GM23248 (cell line): ENCODE measurements around the gene DHRS7C. TPM values are rescaled to one million over a fixed set of nuclear protein-coding genes. Genes with fewer than 3 reads are reported as not detected.

Source experiments
- DNase-seq: peaks from one replicate; pipeline ENCODE4 v3.0.0-alpha.2; 2015
- H2AFZ ChIP-seq: fragments of 200-600 bp; sonication (generic); 2 replicates; pipeline ENCODE4 v1.6.1; 2016; ENCODE audit warnings: antibody characterized with exemption
- H3F3A ChIP-seq: fragments of 200-600 bp; sonication (generic); 2 replicates; pipeline ENCODE4 v1.6.1; 2016; ENCODE audit warnings: mild to moderate bottlenecking, antibody characterized with exemption, mixed run types; ENCODE audit not compliant: insufficient read depth
- H3K27ac ChIP-seq: fragments of 200-600 bp; sonication (generic); 2 replicates; pipeline ENCODE4 v1.5.1; 2016; ENCODE audit warnings: mild to moderate bottlenecking
- H3K27me3 ChIP-seq: fragments of 200-600 bp; sonication (generic); replicated peaks from 2 replicates; pipeline ENCODE4 v1.6.1; 2016; ENCODE audit warnings: mild to moderate bottlenecking; ENCODE audit not compliant: insufficient read depth
- H3K36me3 ChIP-seq: fragments of 200-600 bp; sonication (generic); 2 replicates; pipeline ENCODE4 v1.6.1; 2016; ENCODE audit warnings: low read depth, mild to moderate bottlenecking
- H3K4me1 ChIP-seq: fragments of 200-600 bp; sonication (generic); 2 replicates; pipeline ENCODE4 v1.6.1; 2016; ENCODE audit warnings: mild to moderate bottlenecking; ENCODE audit not compliant: insufficient read depth
- H3K4me2 ChIP-seq: fragments of 200-600 bp; sonication (generic); one replicate; pipeline ENCODE4 v1.6.1; 2016; ENCODE audit warnings: mild to moderate bottlenecking; ENCODE audit not compliant: unreplicated experiment
- H3K4me3 ChIP-seq: fragments of 200-600 bp; sonication (generic); 2 replicates; pipeline ENCODE4 v1.5.1; 2016; ENCODE audit warnings: mild to moderate bottlenecking
- H3K79me2 ChIP-seq: fragments of 200-600 bp; sonication (generic); 2 replicates; pipeline ENCODE4 v1.6.1; 2016; ENCODE audit warnings: mild to moderate bottlenecking; ENCODE audit not compliant: insufficient read depth
- H3K9ac ChIP-seq: fragments of 200-600 bp; sonication (generic); 2 replicates; pipeline ENCODE4 v1.6.1; 2016; ENCODE audit warnings: mild to moderate bottlenecking
- H3K9me2 ChIP-seq: fragments of 200-600 bp; sonication (generic); 2 replicates; pipeline ENCODE4 v1.6.1; 2016; ENCODE audit warnings: mixed run types, mild to moderate bottlenecking, moderate library complexity; ENCODE audit not compliant: insufficient read depth
- H3K9me3 ChIP-seq: fragments of 200-600 bp; sonication (generic); one replicate; pipeline ENCODE4 v1.6.1; 2017; ENCODE audit warnings: low read depth
- H4K20me1 ChIP-seq: fragments of 200-600 bp; sonication (generic); 2 replicates; pipeline ENCODE4 v1.6.0; 2016; ENCODE audit not compliant: insufficient read depth
- EZH2 ChIP-seq: fragments of 200-600 bp; sonication (generic); IDR thresholded peaks from 2 replicates; pipeline ENCODE4 v1.6.1; 2018; ENCODE audit warnings: antibody characterized with exemption, mild to moderate bottlenecking; ENCODE audit not compliant: insufficient read depth, poor library complexity, severe bottlenecking
- EZH2phosphoT487 ChIP-seq: fragments of 200-600 bp; sonication (generic); IDR thresholded peaks from 2 replicates; pipeline ENCODE4 v1.6.1; 2018; ENCODE audit warnings: antibody characterized with exemption, moderate library complexity, mild to moderate bottlenecking, low read depth; ENCODE audit not compliant: insufficient read depth
- WGBS, 2 experiments: methylation state at CpG; one replicate each; pipeline ENCODE4 v1.1.6; 2015 to 2017; ENCODE audit warnings: low lambda C conversion rate in 2 of 2, low coverage in 1 of 2; ENCODE audit errors: missing lambda C conversion rate in 2 of 2; 5-methylcytosine and 5-hydroxymethylcytosine counted together
- in situ Hi-C: fragments of 300-500 bp; cut with MboI; formaldehyde crosslinking; loops from 2 replicates; pipeline ENCODE4 v1.15.0; 2020
- polyA plus RNA-seq: library from polyadenylated mRNA; unstranded; fragments of >200 nt; fragmentation: Nextera tagmentation; extraction: Ambion mirVana; gene quantifications from 2 replicates; pipeline ENCODE4 v1.2.1, GENCODE V29; 2016
- total RNA-seq: library from RNA; depleted of rRNA; stranded (reverse); fragments of >200 nt; shearing (Covaris generic); gene quantifications from 2 replicates; pipeline ENCODE4 v1.2.3, GENCODE V29; 2014

DHRS7C gene
- total and polyA plus RNA-seq, 2 experiments from 2014 or later: not detected

DNA sequence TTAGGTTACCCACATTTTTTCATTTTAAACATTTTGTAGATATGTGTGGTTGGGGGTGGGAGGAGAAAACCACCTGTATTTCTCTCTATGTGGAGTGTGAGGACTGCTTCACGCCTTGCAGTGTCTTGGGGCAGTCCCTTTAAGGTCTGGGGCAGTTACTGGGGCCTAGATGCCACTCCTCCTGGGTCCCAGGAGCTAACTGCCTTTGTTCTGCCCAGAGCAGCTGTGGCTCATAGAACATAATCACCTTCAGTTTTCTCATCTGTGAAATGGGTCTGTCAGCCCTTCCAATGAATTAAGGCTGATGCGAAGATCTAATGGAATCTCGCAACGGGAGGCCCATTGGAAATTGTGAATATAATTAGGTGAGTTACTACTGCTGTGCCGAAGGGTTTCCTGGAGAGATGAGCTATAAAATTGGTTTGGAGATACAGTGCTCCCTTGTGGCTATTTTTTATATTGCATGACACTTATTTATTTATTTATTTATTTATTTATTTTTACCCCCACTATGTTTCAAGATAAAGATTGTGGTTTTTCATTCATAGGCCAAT lies 22.9 kb downstream of the DHRS7C start:
- in situ Hi-C loops: no loop called here
- no peaks in the 10 kb centered on the region for H3K9me2 ChIP-seq
- H3K4me2 ChIP-seq: no peak overlapping the region
- no peaks in the 10 kb centered on the region for H3K4me1 ChIP-seq
- no peaks in the 10 kb centered on the region for H3K36me3 ChIP-seq
- H4K20me1 ChIP-seq: no peaks in the 10 kb centered on the region
- DNase-seq: peak; percentile 59
- no peak overlapping the region for H2AFZ ChIP-seq
- H3K9me3 ChIP-seq: no peaks in the 10 kb centered on the region
- no peak for TF ChIP-seq EZH2
- no peak for TF ChIP-seq EZH2phosphoT487
- no peaks in the 10 kb centered on the region for H3F3A ChIP-seq
- WGBS, 2 experiments: 23% methylated on average over 5 of the region's 5 CpGs
- no peak overlapping the region for H3K27ac ChIP-seq
- H3K27me3 ChIP-seq: no peaks in the 10 kb centered on the region; the same call in 1 of the 2 replicates
- H3K79me2 ChIP-seq: no peaks in the 10 kb centered on the region
- H3K9ac ChIP-seq: no peak overlapping the region
- H3K4me3 ChIP-seq: no peak overlapping the region

DNA sequence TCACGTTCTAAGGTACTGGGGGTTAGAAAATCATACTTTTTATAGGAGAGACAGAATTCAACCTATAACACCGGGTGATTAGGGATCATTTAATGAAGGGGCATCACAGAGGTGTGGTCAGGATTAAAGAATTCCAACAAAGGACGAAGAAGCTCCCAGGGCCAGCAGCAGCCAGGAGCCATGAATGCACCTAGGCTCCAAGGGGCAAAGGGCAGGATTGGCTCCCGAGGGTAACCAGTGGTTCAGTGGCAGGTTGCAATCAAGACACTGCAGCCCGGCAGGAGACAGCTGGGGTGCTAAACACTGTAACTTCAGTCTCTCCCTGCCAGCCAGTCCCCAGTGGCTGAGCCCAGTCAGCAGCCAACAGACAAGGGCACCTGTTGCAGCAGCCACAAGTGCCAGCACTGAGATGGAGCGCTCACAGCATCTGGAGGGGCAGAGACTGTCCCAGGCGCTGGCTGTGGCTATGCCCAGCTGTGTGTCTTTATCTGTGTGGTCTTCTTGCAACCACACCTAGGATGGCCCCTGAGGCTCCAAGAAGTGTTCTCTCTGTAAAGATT lies 23.9 kb downstream of the DHRS7C start:
- Histone ChIP-seq H3K4me3 (no peak overlapping the region), H3K9me3 (no peaks in the 10 kb centered on the region), H3K9me2 (no peaks in the 10 kb centered on the region), H3K9ac (no peak overlapping the region), H3K36me3 (no peaks in the 10 kb centered on the region), H2AFZ (no peak overlapping the region), H3K27ac (no peak overlapping the region), H3K4me1 (no peaks in the 10 kb centered on the region), H3K79me2 (no peaks in the 10 kb centered on the region), H3K27me3 (no peaks in the 10 kb centered on the region; the same call in 1 of the 2 replicates), H3K4me2 (no peak overlapping the region), H3F3A (no peaks in the 10 kb centered on the region), H4K20me1 (no peaks in the 10 kb centered on the region)
- DNase-seq: no peak
- WGBS, 2 experiments: 49 to 61% methylated on average over 7 of the region's 7 CpGs
- TF ChIP-seq EZH2 (no peak), EZH2phosphoT487 (no peak)
- in situ Hi-C loops: no loop called here

DNA sequence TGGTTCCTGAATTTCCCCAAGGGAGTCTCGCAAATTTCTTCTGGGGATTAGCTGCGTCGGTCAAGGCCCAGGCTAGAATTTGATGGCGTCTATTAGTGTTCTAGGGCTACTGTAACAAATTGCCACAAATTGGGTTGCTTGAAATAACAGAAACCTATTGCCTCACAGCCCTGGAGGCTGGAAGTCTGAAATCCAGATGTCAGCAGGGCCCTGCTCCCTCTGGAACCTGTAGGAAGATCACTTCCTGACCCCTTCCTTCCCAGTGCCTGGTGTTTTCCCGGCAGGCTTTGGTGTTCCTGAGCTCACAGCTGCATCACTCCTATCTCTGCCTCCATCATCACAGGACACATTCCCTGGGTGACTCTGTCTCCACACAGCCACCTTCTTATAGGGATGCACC lies 24.4 kb downstream of the DHRS7C start:
- Histone ChIP-seq H4K20me1 (no peaks in the 10 kb centered on the region), H3K27me3 (no peaks in the 10 kb centered on the region; the same call in 1 of the 2 replicates), H3K9me3 (no peaks in the 10 kb centered on the region), H3K4me1 (no peaks in the 10 kb centered on the region), H3K4me3 (no peak overlapping the region), H3K4me2 (no peak overlapping the region), H3K36me3 (no peaks in the 10 kb centered on the region), H3K9me2 (no peaks in the 10 kb centered on the region), H2AFZ (no peak overlapping the region), H3K79me2 (no peaks in the 10 kb centered on the region), H3K27ac (no peak overlapping the region), H3K9ac (no peak overlapping the region), H3F3A (no peaks in the 10 kb centered on the region)
- no peak for DNase-seq
- in situ Hi-C loops: no loop called here
- WGBS, 2 experiments: 60 to 62% methylated on average over 5 of the region's 5 CpGs
- no peak for TF ChIP-seq EZH2phosphoT487
- TF ChIP-seq EZH2: no peak

DNA sequence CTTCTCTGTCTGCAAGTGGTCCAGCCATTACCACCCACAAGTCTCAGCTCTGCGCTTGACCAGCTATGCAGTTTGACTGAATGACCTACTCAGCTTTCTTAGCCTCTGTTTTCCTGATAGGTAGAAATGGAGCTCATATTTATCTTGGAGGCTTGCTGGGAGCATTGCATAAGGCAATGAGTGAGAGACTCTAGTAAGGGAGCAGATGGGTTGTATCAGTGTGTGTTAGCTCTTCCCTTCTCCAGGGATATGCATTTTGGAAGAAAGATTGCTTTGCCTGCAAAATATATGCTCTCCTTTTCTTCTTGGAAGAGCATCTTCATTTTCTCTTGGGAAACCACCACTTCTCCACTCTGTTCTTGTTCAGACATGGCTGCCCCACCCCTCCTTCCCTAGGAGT lies 26.1 kb downstream of the DHRS7C start:
- H3K9me2 ChIP-seq: no peaks in the 10 kb centered on the region
- no peak overlapping the region for H3K4me3 ChIP-seq
- no peak overlapping the region for H3K4me2 ChIP-seq
- H4K20me1 ChIP-seq: no peaks in the 10 kb centered on the region
- no peaks in the 10 kb centered on the region for H3F3A ChIP-seq
- H3K36me3 ChIP-seq: no peaks in the 10 kb centered on the region
- no peaks in the 10 kb centered on the region for H3K9me3 ChIP-seq
- no peak overlapping the region for H3K9ac ChIP-seq
- no peaks in the 10 kb centered on the region for H3K79me2 ChIP-seq
- TF ChIP-seq EZH2phosphoT487 (no peak), EZH2 (no peak)
- DNase-seq: no peak
- H3K27me3 ChIP-seq: no peaks in the 10 kb centered on the region; the same call in 1 of the 2 replicates
- H2AFZ ChIP-seq: no peak overlapping the region
- 64 to 80% methylated on average over 1 of the region's 1 CpG for WGBS, 2 experiments
- no peak overlapping the region for H3K27ac ChIP-seq
- in situ Hi-C loops: no loop called here
- no peaks in the 10 kb centered on the region for H3K4me1 ChIP-seq

DNA sequence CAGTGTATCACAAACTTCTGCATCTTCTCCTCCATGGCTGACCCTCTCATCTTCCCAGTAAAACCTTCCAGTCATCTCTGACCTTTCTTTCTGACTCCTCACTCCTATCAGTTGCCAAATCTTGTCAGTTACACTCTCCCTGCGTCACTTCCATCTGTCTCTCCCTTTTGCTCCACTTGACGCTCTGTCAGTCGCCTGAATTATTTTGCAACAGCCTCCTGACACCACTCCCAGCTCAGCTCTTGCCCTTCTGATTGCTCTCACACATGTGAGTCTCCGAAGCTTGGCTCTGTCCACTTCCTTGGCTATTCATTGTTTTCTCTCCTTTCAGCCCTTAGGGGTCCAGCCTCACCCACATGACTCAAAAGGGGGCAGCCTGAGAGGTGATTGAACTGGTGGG lies 27.7 kb downstream of the DHRS7C start:
- H3K27me3 ChIP-seq: no peaks in the 10 kb centered on the region; the same call in 1 of the 2 replicates
- no peaks in the 10 kb centered on the region for H3K36me3 ChIP-seq
- no peak overlapping the region for H3K27ac ChIP-seq
- no peak overlapping the region for H3K4me3 ChIP-seq
- no peaks in the 10 kb centered on the region for H3K9me3 ChIP-seq
- no peak overlapping the region for H3K9ac ChIP-seq
- H3F3A ChIP-seq: no peaks in the 10 kb centered on the region
- no peak for DNase-seq
- TF ChIP-seq EZH2phosphoT487: no peak
- H4K20me1 ChIP-seq: no peaks in the 10 kb centered on the region
- H3K79me2 ChIP-seq: no peaks in the 10 kb centered on the region
- 19 to 21% methylated on average over 4 of the region's 4 CpGs for WGBS, 2 experiments
- H3K4me2 ChIP-seq: no peak overlapping the region
- no peak overlapping the region for H2AFZ ChIP-seq
- in situ Hi-C loops: no loop called here
- H3K4me1 ChIP-seq: no peaks in the 10 kb centered on the region
- no peaks in the 10 kb centered on the region for H3K9me2 ChIP-seq
